B cell (primary cell): ENCODE measurements around the gene FAM168A. TPM values are rescaled to one million over a fixed set of nuclear protein-coding genes. Genes with fewer than 3 reads are reported as not detected.

ENCODE experiments used
- ATAC-seq: fragments of 200-7000 bp; cut with Tn5 transposase; one replicate; pipeline ENCODE4 v1.10.0; 2021; ENCODE audit warnings: low read depth, mild to moderate bottlenecking, moderate number of reproducible peaks, moderate library complexity
- CTCF ChIA-PET: fragments of 350-600 bp; sonication (Branson Sonifier 250); formaldehyde crosslinking; loops from one replicate; lab custom pipeline; 2021; ENCODE audit warnings: antibody characterized with exemption, inconsistent platforms; lab: Charles Lee
- POLR2A ChIA-PET: fragments of 350-600 bp; sonication (Branson Sonifier 250); formaldehyde crosslinking; loops from one replicate; lab custom pipeline; 2021; ENCODE audit warnings: antibody characterized with exemption; lab: Charles Lee
- DNase-seq: peaks from one replicate; pipeline ENCODE4 v3.0.0; 2013
- H2AFZ ChIP-seq: 2 replicates; pipeline ENCODE4 v1.6.1; 2012; ENCODE audit warnings: mild to moderate bottlenecking, low read depth, low read length; ENCODE audit not compliant: insufficient read depth, poor library complexity, severe bottlenecking
- H3K27ac ChIP-seq, 2 donors: 1 replicate in 1 of 2; 2 replicates in 1 of 2; pipeline ENCODE4 v1.5.1; 2012 to 2013; ENCODE audit warnings: low read length in 2 of 2, mild to moderate bottlenecking in 2 of 2, moderate library complexity in 1 of 2
- H3K27me3 ChIP-seq, 4 experiments: fragments of 200-600 bp in 1 of 4; sonication (generic) in 1 of 4; replicated peaks in 1 of 4; 1 replicate in 2 of 4; 2 replicates in 2 of 4; pipeline versions ENCODE4 v1.6.1 to v1.7.0; 2013 to 2016; ENCODE audit warnings: low read length in 3 of 4, mild to moderate bottlenecking in 2 of 4, mixed read lengths in 1 of 4, moderate library complexity in 1 of 4; ENCODE audit not compliant: insufficient read depth in 4 of 4, control insufficient read depth in 3 of 4; ENCODE audit errors: control extremely low read depth in 1 of 4
- H3K36me3 ChIP-seq, 2 experiments: replicated peaks in 1 of 2; 1 replicate in 1 of 2; 2 replicates in 1 of 2; pipeline versions ENCODE4 v1.6.1 to v1.7.1; 2013; ENCODE audit warnings: low read length in 1 of 2; ENCODE audit not compliant: insufficient read depth in 2 of 2, control insufficient read depth in 1 of 2; ENCODE audit errors: control extremely low read depth in 1 of 2, extremely low read depth in 1 of 2
- H3K4me1 ChIP-seq, 2 donors: fragments of 200-600 bp in 1 of 2; sonication (generic) in 1 of 2; 1 replicate in 1 of 2; 2 replicates in 1 of 2; pipeline versions ENCODE4 v1.5.1 to v1.6.1; 2013 to 2017; ENCODE audit warnings: low read length in 2 of 2; ENCODE audit not compliant: control insufficient read depth in 2 of 2, insufficient read depth in 2 of 2
- H3K4me2 ChIP-seq: replicated peaks from 2 replicates; pipeline ENCODE3; 2012; ENCODE audit warnings: mild to moderate bottlenecking, low read depth, low read length; ENCODE audit not compliant: poor library complexity, severe bottlenecking
- H3K4me3 ChIP-seq, 5 experiments: fragments of 200-600 bp in 1 of 5; sonication (generic) in 1 of 5; 1 replicate in 3 of 5; 2 replicates in 2 of 5; pipeline versions ENCODE4 v1.5.1 to v1.7.0; 2011 to 2016; ENCODE audit warnings: low read length in 4 of 5, mild to moderate bottlenecking in 4 of 5, low read depth in 2 of 5, control low read depth in 1 of 5, moderate library complexity in 1 of 5; ENCODE audit not compliant: insufficient read depth in 1 of 5; ENCODE audit errors: control extremely low read depth in 1 of 5, extremely low read depth in 1 of 5
- H3K79me2 ChIP-seq: fragments of 200-600 bp; sonication (generic); one replicate; pipeline ENCODE4 v1.6.0; 2016; ENCODE audit warnings: low read length; ENCODE audit not compliant: control insufficient read depth, insufficient read depth
- H3K9ac ChIP-seq: fragments of 200-600 bp; sonication (generic); 2 replicates; pipeline ENCODE4 v1.6.1; 2017; ENCODE audit warnings: mild to moderate bottlenecking, low read length, moderate library complexity
- H3K9me3 ChIP-seq, 3 donors: one replicate each; pipeline versions ENCODE4 v1.6.1 to v1.7.1; 2013; ENCODE audit warnings: low read length in 2 of 3; ENCODE audit not compliant: control insufficient read depth in 2 of 3, insufficient read depth in 1 of 3; ENCODE audit errors: control extremely low read depth in 1 of 3
- H4K20me1 ChIP-seq: 2 replicates; pipeline ENCODE4 v1.6.0; 2012; ENCODE audit warnings: mild to moderate bottlenecking, low read length; ENCODE audit not compliant: insufficient read depth, control insufficient read depth, poor library complexity, severe bottlenecking
- H3K27ac Mint-ChIP-seq: one replicate; pipeline ENCODE4 v1.8.0; 2021; ENCODE audit warnings: mixed read lengths
- H3K27me3 Mint-ChIP-seq: one replicate; pipeline ENCODE4 v1.8.0; 2021; ENCODE audit warnings: mixed read lengths
- H3K4me1 Mint-ChIP-seq: one replicate; pipeline ENCODE4 v1.8.0; 2021; ENCODE audit warnings: mixed read lengths
- H3K4me3 Mint-ChIP-seq: one replicate; pipeline ENCODE4 v1.8.0; 2021; ENCODE audit warnings: mixed read lengths
- H3K9me3 Mint-ChIP-seq: one replicate; pipeline ENCODE4 v1.8.0; 2022; ENCODE audit warnings: mixed read lengths; ENCODE audit not compliant: insufficient read depth
- CTCF ChIP-seq: fragments of 200-600 bp; IDR thresholded peaks from one replicate; pipeline ENCODE4 v1.8.0; 2022; ENCODE audit warnings: antibody characterized with exemption, mild to moderate bottlenecking
- EZH2 ChIP-seq: IDR thresholded peaks from 2 replicates; pipeline ENCODE4 v1.6.1; 2012; ENCODE audit warnings: borderline replicate concordance, low read depth, mild to moderate bottlenecking, moderate library complexity, low read length; ENCODE audit not compliant: insufficient read depth, poor library complexity, severe bottlenecking
- WGBS: methylation state at CpG from one replicate; pipeline ENCODE4 v1.1.5; 2013; ENCODE audit warnings: missing lambda C conversion rate; ENCODE audit not compliant: insufficient coverage; 5-methylcytosine and 5-hydroxymethylcytosine counted together
- intact Hi-C: fragments of 100-400 bp; cut with micrococcal nuclease; formaldehyde crosslinking; loops from one replicate; pipeline ENCODE4 v1.10.0; 2022
- polyA plus RNA-seq: library from polyadenylated mRNA; depleted of rRNA; stranded (reverse); fragments of >200 nt; gene quantifications from 2 replicates; pipeline ENCODE4 v1.2.3, GENCODE V29; 2012
- total RNA-seq, 2 donors: library from RNA; stranded (reverse); fragments of 120-200 nt in 1 of 2; gene quantifications; 1 replicate in 1 of 2; 2 replicates in 1 of 2; pipeline versions ENCODE4 v1.2.3 to v1.2.4, GENCODE V29; 2013 to 2022

The FAM168A gene
- total and polyA plus RNA-seq, 2 donors (not counting 1 experiment from before 2014, with no cell fraction given) = 11.0 to 26.8 TPM

GRCh38 chr11:73451896-73452295, 146.0 kb downstream of the FAM168A start:
- H3K4me1 ChIP-seq = no peaks in the 10 kb centered on the region
- intact Hi-C loops = no loop called here
- no peaks in the 10 kb centered on the region for H3K27me3 ChIP-seq
- no peak overlapping the region for H3K4me2 ChIP-seq
- no peaks in the 10 kb centered on the region for H3K9me3 ChIP-seq
- no peak overlapping the region for H3K27ac ChIP-seq
- no peaks in the 10 kb centered on the region for H4K20me1 ChIP-seq
- Mint-ChIP-seq H3K9me3 (no peaks in the 10 kb centered on the region), H3K27me3 (no peaks in the 10 kb centered on the region), H3K27ac (no peak overlapping the region), H3K4me3 (no peak overlapping the region), H3K4me1 (no peaks in the 10 kb centered on the region)
- H3K4me3 ChIP-seq = no peak overlapping the region
- TF ChIP-seq EZH2 = no peak
- TF ChIP-seq CTCF = no peak
- POLR2A ChIA-PET = interaction anchor here (0.6 kb wide), 1 partner anchor 19 kb away, joined by 8 read pairs; no protein-coding TSS in a partner anchor
- no peaks in the 10 kb centered on the region for H3K79me2 ChIP-seq
- no peak for ATAC-seq
- no peak overlapping the region for H3K9ac ChIP-seq
- no peak overlapping the region for H2AFZ ChIP-seq
- no peak for DNase-seq
- CTCF ChIA-PET = no interaction called here
- H3K36me3 ChIP-seq = peaks cover 0 to 2% of the 10 kb centered on the region in 2 experiments

GRCh38 chr11:73446766-73447165, 151.1 kb downstream of the FAM168A start:
- H3K4me3 ChIP-seq = no peak overlapping the region
- no peak overlapping the region for H3K27ac ChIP-seq
- intact Hi-C loops = no loop called here
- peaks cover 0 to 2% of the 10 kb centered on the region in 2 experiments for H3K36me3 ChIP-seq
- no peaks in the 10 kb centered on the region for H3K4me1 ChIP-seq
- no peak for ATAC-seq
- H3K9me3 ChIP-seq = no peaks in the 10 kb centered on the region
- H3K27me3 Mint-ChIP-seq = no peaks in the 10 kb centered on the region
- no peaks in the 10 kb centered on the region for H3K4me1 Mint-ChIP-seq
- H2AFZ ChIP-seq = no peak overlapping the region
- no peaks in the 10 kb centered on the region for H3K9me3 Mint-ChIP-seq
- no peak overlapping the region for H3K4me3 Mint-ChIP-seq
- no peak for TF ChIP-seq EZH2
- no peak for TF ChIP-seq CTCF
- POLR2A ChIA-PET = no interaction called here
- H3K4me2 ChIP-seq = no peak overlapping the region
- no peak overlapping the region for H3K27ac Mint-ChIP-seq
- H4K20me1 ChIP-seq = no peaks in the 10 kb centered on the region
- no peak for DNase-seq
- no peaks in the 10 kb centered on the region for H3K79me2 ChIP-seq
- H3K9ac ChIP-seq = no peak overlapping the region
- CTCF ChIA-PET = interaction anchor here (0.5 to 0.6 kb wide), 3 partner anchors 11 to 738 kb away, joined by 3 to 4 read pairs (median 3); no protein-coding TSS in a partner anchor
- no peaks in the 10 kb centered on the region for H3K27me3 ChIP-seq
- WGBS = 100% methylated on average over 2 of the region's 2 CpGs
